GM10847 (cell line): ENCODE results near the gene SPATS2.

Source experiments
- POLR2A ChIP-seq: IDR thresholded peaks from 2 replicates; pipeline ENCODE4 v1.6.1; 2011; ENCODE audit not compliant: insufficient read length; ENCODE audit errors: extremely low read depth

The SPATS2 gene

DNA sequence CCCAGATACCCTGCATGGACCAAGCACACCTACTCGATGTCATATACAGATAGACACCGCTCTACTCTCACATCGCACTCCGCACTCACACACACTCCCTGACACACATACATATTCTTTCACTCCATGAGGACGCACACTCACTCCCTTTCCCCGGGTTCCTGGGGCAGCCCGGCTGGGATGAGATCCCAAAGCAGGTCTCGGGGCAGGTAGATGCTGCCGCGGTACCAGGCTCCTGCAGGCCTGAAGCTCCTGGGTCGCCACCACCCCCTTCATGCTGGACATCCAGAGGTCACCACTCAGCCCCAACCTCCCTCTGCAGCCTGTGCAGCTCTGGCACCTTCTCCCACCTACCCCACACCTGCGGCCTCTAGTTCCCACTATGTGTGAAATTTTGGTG, 32.6 kb upstream of the SPATS2 start:
- no peak for TF ChIP-seq POLR2A

DNA sequence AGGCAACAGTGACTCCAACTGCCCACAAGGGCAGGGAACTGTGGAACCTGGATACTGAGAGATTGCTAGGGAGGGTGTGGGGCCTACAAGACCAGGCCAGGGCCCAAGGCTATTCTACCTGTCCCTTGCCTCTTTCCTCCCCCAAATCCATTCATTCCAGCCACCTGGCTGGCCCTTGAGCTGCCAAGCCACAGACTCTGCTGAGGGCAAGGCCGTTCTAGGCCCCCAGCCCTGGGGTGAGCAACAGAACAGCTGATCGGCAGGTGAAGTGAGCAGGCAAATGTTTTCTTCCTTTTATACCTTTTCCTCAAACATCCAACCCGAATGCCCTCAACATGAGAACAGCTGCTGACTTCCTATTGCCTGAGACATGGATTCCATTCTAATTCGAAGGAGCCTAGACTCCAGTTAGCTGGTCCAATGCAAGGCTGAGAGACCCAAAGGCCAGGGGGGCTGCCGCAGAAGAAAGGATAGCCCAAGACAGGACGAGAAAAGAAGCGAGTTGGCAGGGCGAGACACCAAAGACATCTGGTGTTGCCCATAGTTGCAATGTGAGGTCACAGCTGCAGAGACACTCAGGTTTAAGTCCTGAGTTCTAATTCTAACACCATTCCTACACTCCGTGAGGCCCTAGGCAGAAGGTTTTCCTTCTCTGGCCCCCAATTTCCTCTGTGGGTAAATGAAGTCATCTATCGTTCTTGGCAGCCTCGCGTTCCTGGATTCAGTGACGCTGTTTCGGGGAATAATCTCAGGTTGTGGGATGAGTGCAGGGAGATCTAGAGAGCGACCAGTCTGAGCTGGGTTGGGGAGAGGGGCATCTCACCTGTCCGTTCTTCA, 31.9 kb upstream of the SPATS2 start:
- no peak for TF ChIP-seq POLR2A

DNA sequence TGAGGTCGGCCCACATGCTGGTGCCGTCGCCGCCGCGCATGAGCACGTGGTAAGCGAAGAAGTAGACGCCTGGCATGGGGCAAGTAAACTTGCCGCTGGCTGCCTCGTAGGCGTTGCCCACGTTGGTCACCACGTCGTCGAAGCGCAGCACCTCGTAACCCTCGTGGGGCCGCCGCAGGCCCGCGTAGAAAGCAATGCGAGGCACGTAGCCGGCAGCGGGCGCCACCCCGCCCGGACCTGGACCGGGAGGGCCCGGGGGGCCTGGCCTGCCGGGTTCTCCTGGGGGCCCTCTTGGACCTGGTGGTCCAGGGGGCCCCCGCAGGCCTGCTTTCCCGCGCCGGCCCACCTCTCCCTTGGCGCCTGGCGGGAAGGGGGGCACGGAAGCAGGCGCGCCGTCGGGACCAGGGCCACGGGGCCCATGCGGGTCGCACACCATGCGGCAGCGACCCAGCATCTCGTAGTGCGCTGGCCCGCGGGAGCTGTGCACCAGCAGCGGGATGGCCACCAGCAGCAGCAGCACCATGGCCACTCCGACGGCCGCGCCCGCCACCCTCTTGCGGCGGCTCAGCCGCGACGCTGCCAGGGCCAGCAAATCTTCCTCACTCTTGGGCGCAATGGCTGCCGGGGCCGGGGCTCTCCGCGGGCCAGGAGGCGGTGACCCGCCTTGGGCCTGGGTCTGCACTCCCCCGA, 31.2 kb upstream of the SPATS2 start:
- TF ChIP-seq POLR2A: no peak

DNA sequence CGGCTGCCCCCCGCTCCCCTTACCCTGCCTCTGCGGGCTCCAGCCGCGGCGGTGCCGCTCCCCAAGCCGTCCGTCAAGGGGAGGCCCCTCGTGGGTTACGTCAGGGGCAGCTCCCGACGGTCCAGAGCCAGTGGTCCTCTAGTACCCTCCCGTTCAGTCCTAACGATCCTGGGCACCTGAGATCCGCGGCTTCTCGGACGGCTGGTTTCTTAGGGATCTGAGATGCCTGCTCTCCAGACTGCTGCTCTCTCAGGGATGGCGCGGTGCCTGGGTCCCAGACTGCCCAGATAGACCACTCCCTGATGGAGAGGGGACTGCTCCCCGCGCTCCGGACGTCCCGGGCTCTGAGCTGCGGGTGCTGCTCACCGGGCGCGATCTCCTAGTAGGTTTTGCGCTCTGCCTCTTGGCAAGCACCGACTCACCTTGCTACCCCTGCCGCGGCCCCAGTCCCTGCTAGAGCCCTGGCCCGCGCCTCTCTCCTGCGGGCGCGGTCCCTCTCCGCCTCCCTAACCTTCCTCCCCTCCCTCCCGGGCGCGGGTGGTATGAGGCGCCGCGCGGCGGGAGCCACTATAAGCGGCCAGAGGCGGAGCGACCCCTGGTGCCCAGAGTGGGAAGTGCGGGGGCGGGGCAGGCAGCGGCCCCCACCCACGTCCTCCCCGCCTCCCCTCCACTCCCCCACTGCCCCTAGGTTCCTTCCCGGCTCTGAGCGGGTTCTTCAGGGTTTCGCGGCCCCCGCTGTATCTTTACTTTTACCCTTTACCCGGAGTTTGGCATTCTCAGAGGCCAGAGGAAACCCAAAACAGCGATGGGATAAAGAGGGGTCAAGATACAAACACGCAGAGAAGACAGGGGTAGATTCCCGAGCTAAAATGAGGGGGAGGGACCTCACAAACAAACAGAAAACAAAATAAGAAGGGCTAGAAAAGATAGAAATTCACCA, 30.3 kb upstream of the SPATS2 start, which contains the start of gene C1QL4:
TSS of gene C1QL4 (minus strand) at position 544 of the 940 bp plus-strand sequence. CDS start 711 bp downstream, outside the sequence.
- no peak for TF ChIP-seq POLR2A

DNA sequence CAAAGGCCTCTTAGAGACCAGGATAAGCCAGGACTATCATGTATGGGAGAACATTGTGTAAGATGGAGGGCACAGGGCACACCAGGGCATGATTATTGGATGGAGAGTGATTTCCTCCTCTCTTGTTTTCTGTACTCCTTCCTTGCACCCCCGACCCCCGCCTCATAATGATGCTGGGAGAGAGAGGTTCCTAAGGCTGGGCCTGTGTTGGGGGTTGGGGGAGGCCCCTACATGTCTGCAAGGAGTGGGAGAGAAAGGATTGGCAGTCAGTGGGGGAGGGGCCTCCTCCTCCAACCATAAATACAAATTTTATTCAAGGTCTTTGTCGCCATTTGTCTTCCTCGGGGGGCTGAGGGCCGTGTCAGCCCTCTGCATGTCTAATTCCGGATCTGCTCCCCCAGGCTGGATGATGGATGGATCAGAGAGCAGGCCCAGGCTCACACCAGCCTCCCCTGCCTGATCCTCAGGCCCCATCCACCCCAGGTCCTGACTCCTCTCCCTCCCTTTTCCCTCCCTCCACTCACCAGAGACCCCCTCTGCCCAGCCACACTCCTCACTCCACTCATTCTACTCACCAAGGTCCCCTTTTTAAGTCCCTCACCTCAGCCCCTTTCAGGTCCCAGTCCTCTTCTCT, 28.3 kb upstream of the SPATS2 start:
- TF ChIP-seq POLR2A: no peak

DNA sequence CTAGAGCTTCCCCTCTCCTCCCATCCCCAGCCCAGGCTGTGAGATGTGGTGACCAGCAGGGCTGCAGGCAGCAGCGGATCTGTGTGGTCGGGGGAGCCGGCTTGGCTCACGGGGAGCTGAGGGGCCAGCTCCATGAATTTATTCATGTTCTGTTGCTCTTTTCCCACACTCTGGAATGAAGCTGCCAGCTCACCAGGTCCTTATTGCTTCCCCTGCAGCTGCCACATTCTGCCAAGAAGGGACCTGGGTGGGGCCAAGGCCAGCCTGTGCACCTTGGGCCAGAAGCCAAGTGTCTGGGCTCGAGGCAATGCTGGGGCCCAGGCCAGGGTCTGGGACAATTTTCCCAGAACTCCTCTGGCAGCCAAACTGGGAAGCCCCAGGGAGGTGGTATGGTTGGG, 27.8 kb upstream of the SPATS2 start:
- TF ChIP-seq POLR2A: no peak

DNA sequence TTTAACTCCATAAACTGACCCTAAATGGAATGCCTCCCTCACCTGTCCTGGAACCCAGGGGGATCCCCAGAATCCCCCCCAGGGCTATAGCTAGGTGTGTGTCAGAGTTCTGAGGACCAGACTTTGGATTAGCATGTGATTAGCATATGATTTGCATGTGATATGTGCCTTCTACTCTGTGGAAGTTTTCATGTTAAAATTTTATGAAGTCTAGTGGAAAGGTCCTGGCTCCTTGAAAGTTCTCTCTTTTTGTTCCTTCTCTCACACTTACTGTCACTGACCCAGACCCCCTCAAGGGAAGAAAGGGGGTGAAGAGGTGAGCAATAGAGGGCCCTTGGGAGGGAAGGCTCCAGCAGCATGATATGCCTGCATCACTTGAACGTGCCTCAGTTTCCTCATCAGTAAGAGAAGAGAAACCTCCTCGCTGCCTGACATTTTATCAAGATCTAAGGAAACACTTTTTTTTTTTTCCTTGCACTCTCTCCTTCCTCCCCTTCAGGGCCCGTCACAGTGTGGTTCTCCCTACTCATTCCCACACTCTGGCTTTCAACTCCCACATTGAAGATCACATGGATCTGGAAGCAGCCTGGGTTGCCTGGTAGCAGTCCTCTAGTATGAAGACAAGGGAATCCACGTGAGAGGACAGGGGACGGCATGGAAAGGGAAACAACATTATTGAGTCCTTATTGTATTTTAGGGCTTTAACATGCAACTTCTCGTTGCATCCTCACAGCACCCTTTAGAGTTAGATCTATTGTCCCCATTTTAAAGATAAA, 27.0 kb upstream of the SPATS2 start:
- no peak for TF ChIP-seq POLR2A

DNA sequence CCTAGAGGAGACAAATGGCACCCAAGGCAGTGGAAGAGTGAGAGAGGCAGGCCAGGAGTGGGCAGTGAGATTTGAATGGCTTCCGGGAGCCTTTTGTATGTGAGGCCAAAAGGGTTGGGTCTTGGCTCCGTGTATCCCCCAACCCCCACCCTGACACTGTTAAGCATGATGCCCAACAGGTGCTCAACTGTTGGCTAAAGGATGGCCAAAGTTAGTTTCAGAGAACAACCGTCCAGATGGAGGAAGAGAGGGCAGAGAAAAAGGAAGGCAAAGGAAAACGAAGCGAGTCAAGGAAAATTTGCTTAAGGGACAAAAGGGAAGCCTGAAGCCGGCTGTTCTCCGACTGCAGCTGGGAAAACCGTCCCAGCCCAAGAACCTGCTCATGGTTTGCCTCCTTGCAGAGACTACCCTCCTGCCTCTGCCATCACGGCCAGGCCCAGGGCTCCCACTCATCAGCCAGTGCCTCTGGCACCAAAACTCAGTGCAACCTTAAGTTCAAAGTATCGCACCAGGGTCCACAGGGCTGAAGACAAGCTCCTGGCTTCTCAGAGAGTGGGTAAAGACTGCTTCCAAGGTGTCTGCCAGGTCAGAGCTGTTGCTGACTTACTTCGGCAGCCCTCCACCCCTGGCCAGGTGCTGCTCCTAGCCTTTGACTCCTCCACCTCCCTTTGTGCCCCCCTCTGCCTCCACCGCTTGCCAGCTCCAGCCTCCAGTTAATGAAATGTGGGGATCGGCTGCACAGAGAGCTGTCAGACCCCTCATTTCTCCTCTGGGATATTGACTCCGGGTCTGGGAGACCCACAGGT, 26.1 kb upstream of the SPATS2 start:
- no peak for TF ChIP-seq POLR2A

DNA sequence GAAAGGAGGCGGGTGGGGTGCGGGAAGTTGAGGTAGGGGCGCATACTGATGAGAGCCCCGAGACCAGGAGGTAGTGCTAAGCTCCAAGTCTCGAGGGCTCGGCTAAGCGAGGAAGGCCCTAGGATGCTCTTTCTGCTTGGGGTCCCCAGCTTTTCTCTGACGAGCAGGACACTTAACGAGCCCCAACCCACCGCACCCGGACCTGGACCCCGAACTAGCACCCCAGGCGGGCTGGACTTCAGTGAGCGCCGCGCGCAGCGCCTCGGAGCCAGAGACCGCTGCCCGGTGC, 25.5 kb upstream of the SPATS2 start:
- no peak for TF ChIP-seq POLR2A

DNA sequence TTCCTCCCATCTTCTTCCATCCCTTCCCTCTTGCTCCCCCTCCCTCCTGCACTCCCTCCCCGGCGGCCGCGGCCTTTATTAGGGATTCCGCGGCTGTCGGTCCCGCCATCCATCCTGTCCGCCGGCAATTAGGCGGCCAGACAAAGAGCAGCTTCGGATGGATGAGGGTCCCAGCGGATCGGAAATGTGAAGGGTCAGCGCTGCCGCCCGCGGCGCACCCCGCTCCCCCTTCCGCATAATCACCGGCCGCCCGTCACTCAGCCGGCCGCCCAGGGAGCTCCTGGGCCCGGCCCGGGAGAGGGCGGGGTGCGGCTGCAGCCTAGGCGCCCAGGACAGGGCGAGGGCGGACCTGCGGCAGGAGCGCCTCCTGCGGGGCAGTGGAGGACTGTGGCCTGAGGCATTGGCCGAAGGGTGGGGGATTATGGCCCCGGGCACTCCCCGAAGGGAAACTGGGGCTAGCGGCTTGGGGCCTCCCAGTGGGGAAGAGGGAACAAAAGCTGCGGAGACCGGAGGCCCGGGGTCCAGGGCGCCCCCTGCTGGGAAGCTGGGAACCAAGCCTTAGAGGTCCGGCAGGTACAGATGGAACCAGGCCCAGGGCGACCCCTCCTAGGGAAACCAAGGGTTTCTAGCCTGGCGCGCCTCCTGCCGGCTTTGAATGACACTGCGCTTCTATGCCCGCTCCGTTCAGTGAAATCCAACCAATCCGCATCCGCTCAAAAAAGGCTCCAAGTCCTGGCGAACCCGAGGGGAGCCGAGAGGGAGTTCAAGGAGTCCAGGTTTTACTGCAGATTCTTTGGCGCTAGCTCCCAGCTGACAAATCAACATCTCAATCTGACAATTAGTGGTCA, 25.0 kb upstream of the SPATS2 start:
- no peak for TF ChIP-seq POLR2A

DNA sequence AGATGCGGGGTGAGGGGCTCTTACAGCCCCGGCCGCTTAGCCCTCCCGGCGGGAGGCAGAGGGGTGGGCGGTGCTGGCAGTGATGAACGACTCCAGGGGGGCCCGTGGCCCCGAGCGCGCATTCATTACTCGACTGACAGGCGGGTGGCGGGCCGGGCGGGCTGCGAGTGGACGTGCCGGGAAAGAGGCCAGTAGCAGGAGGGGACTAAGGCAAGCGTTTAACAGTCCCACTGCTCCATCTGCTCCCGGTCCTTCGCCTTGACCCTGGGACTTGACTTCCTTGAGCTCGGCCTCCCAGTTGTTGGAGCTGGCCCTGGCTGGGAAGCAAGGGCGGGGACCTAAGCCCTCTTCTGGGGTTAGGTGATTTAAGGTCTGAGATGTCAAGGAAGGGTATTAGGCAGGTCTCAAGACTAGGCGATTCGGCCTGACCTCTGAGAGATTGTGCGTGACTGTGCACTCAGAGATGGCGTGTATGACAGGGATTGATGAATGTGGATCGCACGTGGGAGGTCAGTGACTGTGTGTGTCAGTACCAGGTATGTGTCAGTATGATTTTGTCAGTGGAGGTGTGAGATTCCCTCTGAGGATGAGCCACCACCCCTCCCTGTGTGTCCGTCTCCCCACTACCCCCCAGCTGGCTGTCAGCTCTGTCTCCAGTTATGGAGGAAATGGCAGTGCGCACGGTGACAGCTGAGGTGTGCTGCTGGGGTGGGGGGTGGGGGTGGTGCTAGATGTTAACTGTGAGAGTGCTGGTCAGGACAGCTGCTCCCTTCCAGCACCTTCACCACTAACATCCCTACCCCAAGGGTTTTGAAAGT, 24.1 kb upstream of the SPATS2 start:
- no peak for TF ChIP-seq POLR2A

DNA sequence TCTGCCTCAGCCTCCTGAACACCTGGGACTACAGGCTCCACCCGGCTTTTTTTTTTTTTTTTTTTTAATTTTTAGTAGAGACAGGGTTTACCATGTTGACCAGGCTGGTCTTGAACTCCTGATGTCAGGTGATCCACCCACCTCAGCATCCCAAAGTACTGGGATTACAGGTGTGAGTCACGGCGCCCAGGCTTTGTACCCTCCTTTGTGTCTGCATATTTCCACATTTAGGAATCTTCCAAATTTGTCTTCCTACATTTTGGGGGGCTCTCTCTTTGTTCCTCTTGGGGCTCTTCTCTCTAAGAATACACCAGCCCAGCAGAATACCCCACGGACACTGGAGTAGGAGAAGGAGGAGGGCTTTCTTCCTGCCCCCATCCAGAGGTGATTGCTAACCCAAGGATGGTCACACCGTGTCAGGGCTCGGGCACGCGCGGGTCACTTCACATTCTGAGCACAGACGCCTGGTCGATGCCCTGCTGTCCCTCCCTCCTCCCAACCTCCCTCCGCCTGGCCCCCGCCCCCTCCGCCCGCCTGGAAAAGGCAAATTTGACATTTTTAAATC, 22.7 kb upstream of the SPATS2 start:
- no peak for TF ChIP-seq POLR2A
